ENCODE measurements around the gene TMEM145.

Gene TMEM145

DNA sequence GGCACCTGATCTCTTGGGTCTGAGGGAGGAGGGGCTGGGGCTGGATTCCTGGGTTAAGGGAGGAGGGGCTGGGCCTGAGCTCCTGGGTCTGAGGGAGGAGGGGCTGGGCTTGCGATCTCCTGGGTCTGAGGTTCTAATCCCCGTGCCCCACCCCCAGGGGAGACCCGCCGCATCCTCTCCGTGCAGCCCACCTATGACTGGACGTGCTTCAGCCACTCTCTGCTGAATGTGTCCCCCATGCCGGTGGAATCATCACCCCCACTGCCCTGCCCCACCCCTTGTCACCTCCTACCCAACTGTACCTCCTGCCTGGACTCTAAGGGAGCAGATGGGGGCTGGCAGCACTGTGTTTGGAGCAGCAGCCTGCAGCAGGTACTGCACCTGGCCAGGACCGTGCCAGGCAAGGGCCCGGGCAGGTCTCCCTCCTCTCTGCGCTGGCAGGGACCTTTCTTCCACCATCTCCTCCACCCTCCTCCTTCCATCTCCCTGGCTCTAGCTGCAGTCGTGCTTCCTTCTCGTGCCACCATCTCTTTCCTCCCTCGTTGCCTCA lies 49.9 kb downstream of the TMEM145 start:
- DNase-seq (ENCODE audit: low read depth): no peak

DNA sequence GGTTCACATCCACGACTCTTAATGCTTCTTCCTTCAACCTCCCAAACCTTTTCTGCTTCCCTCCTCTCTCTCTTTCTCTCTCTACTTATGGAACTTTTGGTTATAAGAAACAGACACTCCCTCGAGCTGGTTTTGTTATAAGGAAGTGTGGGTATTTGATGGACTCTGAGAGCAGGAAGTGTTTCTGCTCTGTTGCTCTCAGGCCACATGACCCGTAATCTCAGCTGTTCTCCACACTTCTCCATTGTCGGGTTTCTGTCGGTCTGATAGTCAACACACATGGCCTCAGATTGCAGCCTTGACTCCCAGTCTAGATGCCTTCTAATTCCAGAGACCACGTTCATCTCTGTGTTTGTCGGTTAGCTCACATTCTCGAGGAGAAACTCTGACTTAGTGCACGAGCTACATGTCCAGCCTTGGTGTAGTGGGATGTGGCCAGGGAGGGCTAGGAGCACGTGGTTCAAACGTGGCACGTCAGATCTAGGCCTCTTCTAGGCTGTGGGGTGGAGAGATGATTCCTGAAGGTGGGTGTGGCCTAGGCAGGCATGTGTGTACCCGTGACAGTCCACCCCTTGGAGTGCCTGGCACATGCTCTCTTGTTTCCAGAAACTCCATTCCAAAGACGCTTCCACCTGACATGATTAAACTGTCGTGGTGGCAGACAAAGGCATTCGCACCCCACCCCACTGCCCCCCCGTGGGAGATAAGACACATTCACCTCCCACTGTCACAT lies 50.7 kb downstream of the TMEM145 start:
- DNase-seq (ENCODE audit: low read depth): no peak

DNA sequence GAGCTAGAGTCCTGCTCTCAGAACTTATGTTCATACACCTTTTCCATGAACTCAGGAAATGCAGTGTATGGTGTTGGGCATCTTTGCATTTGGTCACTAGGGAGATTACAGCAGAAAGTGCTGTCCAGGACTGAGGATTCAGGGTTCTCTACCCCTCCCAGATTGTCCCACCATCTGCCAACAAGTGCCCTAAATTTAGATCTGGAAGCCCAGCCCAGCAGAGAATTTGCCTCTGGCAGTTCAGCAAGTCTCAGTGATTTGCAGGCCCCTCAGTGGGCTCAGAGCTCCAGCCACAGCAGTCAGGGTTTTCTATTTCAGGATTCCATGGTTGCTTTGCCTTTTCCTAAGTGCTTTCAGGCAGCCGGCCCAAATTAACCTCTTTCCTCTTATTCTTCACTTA lies 53.6 kb downstream of the TMEM145 start:
- no peak for DNase-seq (ENCODE audit: low read depth)

DNA sequence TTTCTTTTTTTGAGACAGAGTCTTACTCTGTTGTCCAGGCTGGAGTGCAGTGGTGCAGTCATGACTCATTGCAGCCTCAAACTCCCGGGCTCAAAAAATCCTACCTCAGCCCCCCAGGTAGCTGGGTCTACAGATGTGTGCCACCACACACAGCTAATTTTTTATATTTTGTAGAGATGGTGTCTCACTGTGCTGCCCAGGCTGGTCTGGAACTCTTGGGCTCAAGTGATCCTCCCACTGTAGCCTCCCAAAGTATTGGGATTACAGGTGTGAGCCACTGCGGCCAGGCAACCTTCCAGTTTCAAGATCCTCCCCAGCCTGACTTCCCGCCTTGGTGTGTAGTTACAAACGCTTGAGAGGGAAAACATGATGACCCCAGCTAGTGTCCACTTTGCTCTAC lies 54.8 kb downstream of the TMEM145 start:
- no peak for DNase-seq (ENCODE audit: low read depth)

DNA sequence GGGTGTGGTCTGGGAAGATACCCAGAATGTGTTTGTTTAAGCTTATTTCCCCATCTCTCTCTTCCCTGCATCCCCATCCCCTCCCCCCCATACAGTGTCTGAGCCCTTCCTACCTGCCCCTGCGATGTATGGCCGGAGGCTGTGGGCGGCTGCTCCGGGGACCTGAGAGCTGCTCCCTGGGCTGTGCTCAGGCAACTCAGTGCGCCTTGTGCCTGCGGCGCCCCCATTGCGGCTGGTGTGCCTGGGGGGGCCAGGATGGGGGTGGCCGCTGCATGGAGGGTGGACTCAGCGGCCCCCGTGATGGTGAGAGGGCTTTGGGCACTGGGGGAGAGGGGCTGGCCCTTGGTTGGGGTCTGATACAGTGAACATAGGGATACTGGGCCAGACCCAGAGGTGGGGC lies 55.3 kb downstream of the TMEM145 start:
- DNase-seq (ENCODE audit: low read depth): no peak

DNA sequence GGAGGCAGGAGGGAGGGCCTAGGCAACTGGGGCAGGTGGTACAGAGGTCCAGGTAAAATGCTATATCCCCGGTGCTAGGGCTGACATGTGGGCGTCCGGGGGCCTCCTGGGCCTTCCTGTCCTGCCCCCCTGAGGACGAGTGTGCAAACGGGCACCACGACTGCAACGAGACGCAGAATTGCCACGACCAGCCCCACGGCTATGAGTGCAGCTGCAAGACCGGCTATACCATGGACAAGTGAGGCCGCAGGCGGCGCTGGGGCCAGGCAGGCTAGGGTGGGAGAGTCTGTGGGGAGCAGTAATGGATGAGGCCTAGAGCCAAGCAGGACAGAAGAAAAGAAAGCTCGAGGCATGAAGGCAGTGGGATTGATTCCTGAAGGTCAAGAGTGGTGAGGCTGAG lies 55.7 kb downstream of the TMEM145 start:
- DNase-seq (ENCODE audit: low read depth): no peak

DNA sequence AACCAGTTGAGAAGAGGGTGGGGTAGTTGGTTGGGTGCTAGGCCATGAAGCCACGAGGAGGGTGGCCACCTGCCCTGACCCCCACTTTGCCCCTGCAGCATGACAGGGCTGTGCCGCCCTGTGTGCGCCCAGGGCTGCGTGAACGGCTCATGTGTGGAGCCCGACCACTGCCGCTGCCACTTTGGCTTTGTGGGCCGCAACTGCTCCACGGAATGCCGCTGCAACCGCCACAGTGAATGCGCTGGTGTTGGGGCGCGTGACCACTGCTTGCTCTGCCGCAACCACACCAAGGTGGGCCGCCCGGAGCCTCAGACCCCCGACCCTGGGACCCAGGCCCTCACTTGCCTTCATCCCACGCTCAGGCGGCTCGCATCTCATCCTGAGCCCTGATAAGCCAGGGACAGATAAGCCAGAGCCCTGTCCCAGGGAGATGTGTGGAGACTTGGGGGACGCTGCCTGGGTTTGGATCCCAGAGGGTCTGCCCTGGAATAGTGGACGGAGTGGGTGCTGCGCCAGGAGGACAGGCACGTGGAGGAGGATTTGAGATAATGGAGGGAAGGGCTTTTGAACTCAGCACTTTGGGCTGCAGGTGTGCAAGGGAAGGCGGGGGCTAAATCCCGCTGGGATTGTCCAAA lies 56.4 kb downstream of the TMEM145 start:
- DNase-seq (ENCODE audit: low read depth): no peak

DNA sequence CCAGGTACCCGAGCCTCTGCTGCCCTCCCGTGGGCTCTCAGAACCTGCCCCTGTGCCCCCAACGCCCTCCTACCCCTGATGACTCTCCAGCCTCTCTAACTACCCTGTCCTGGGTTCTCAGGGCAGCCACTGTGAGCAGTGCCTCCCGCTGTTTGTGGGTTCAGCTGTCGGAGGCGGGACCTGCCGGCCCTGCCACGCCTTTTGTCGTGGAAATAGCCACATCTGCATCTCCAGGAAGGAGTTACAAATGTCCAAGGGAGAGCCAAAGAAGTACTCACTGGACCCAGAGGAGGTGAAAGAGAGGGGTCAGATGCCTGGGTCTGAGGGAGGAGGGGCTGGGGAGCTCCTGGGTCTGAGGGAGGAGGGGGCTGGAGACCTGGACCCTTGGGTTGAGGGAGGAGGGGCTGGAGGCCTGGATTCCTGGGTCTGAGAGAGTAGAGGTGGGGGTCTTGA lies 57.0 kb downstream of the TMEM145 start:
- no peak for DNase-seq (ENCODE audit: low read depth)

DNA sequence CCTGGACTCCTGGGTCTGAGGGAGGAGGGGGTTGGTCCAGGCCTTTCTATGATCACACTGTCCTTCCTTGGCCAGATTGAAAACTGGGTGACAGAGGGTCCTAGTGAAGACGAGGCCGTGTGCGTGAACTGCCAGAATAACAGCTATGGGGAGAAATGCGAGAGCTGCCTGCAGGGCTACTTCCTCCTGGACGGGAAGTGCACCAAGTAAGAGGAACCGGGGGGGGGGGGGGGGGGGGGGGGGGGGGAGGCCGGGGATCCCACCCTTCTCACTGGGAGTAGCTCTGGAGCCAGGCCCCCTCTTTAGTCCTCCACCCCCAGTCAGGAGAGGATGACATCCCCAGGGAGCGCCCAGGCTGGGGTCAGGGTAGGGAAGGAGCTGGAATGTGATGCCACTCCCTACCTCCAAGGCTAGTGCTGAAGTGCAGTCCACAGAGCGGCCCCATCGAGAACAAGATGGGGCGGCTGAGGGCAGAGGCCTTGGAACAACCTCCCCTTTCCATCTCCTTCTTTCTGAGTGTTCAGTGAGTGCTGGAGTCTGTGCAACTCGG lies 57.6 kb downstream of the TMEM145 start:
- no peak for DNase-seq (ENCODE audit: low read depth)

Measured in stromal cell of bone marrow (primary cell).